SK-N-SH (cell line): ENCODE data around the gene GCDH. TPM values are rescaled to one million over a fixed set of nuclear protein-coding genes. Genes with fewer than 3 reads are reported as not detected.

Experiments used
- CTCF ChIA-PET: fragments of 300-600, 350-600 bp; formaldehyde crosslinking; extraction: SDS; loops from one replicate; lab custom pipeline; 2021; lab: Yijun Ruan, JAX
- POLR2A ChIA-PET: fragments of 350-600 bp; sonication (Branson Sonifier 250); formaldehyde crosslinking; extraction: SDS; loops from one replicate; lab custom pipeline; 2020; ENCODE audit warnings: antibody characterized with exemption, inconsistent platforms; lab: Yijun Ruan, JAX
- DNase-seq: peaks from one replicate; pipeline ENCODE4 v3.0.0; 2012
- H2AFZ ChIP-seq: fragments of 200-600 bp; sonication (generic); 2 replicates; pipeline ENCODE4 v1.8.1; 2016; ENCODE audit warnings: antibody characterized with exemption, mild to moderate bottlenecking, low read depth
- H3F3A ChIP-seq: fragments of 200-600 bp; sonication (generic); replicated peaks from 2 replicates; pipeline ENCODE3; 2016; ENCODE audit warnings: antibody characterized with exemption, mild to moderate bottlenecking; ENCODE audit not compliant: insufficient read depth
- H3K27ac ChIP-seq, 2 experiments: fragments of 200-500 bp in 1 of 2; fragments of 200-600 bp in 1 of 2; sonication (Bioruptor generic) in 1 of 2; sonication (generic), shearing (Covaris generic) in 1 of 2; 2 replicates each; pipeline versions ENCODE4 v1.5.1 to v1.6.1; 2014 to 2016; ENCODE audit warnings: low read depth in 2 of 2, inconsistent platforms in 1 of 2, low read length in 1 of 2, mild to moderate bottlenecking in 1 of 2, mixed read lengths in 1 of 2
- H3K27me3 ChIP-seq: fragments of 200-600 bp; sonication (generic), shearing (Covaris generic); 2 replicates; pipeline ENCODE4 v1.6.1; 2016; ENCODE audit warnings: mixed run types; ENCODE audit not compliant: insufficient read depth
- H3K36me3 ChIP-seq, 2 experiments: fragments of 200-500 bp in 1 of 2; fragments of 200-600 bp in 1 of 2; sonication (Bioruptor generic) in 1 of 2; sonication (generic) in 1 of 2; replicated peaks in 1 of 2; 2 replicates each; pipeline versions ENCODE3 to v1.5.1; 2014 to 2016; ENCODE audit warnings: low read length in 1 of 2, mild to moderate bottlenecking in 1 of 2; ENCODE audit not compliant: insufficient read depth in 2 of 2, control insufficient read depth in 1 of 2
- H3K4me1 ChIP-seq, 2 experiments: fragments of 200-500 bp in 1 of 2; fragments of 200-600 bp in 1 of 2; sonication (Bioruptor generic) in 1 of 2; sonication (generic), shearing (Covaris generic) in 1 of 2; 2 replicates each; pipeline versions ENCODE4 v1.5.1 to v1.6.1; 2014 to 2016; ENCODE audit warnings: low read depth in 1 of 2, low read length in 1 of 2, mixed run types in 1 of 2; ENCODE audit not compliant: insufficient read depth in 2 of 2, control insufficient read depth in 1 of 2
- H3K4me2 ChIP-seq: fragments of 200-600 bp; sonication (generic), shearing (Covaris generic); 2 replicates; pipeline ENCODE4 v1.6.1; 2017; ENCODE audit warnings: mixed run types
- H3K4me3 ChIP-seq, 2 experiments: fragments of 200-500 bp in 1 of 2; fragments of 200-600 bp in 1 of 2; sonication (Bioruptor generic) in 1 of 2; sonication (generic), shearing (Covaris generic) in 1 of 2; 2 replicates each; pipeline versions ENCODE4 v1.5.1 to v1.8.1; 2014 to 2016; ENCODE audit warnings: low read depth in 2 of 2, inconsistent platforms in 1 of 2, low read length in 1 of 2, mild to moderate bottlenecking in 1 of 2, mixed read lengths in 1 of 2, moderate library complexity in 1 of 2
- H3K79me2 ChIP-seq: fragments of 200-600 bp; sonication (generic); 2 replicates; pipeline ENCODE4 v1.8.1; 2017; ENCODE audit warnings: mild to moderate bottlenecking; ENCODE audit not compliant: insufficient read depth
- H3K9ac ChIP-seq: fragments of 200-600 bp; sonication (generic); 2 replicates; pipeline ENCODE4 v1.6.1; 2017; ENCODE audit warnings: mixed run types
- H3K9me2 ChIP-seq: fragments of 200-600 bp; sonication (generic); 2 replicates; pipeline ENCODE4 v1.6.1; 2017; ENCODE audit warnings: mixed run types
- H3K9me3 ChIP-seq: fragments of 200-600 bp; sonication (generic); 2 replicates; pipeline ENCODE4 v1.6.1; 2017; ENCODE audit warnings: mixed run types, mild to moderate bottlenecking, moderate library complexity
- H4K20me1 ChIP-seq: fragments of 200-600 bp; sonication (generic); 2 replicates; pipeline ENCODE4 v1.6.1; 2017; ENCODE audit warnings: mild to moderate bottlenecking, mixed run types; ENCODE audit not compliant: insufficient read depth
- ELF1 ChIP-seq: IDR thresholded peaks from 2 replicates; pipeline ENCODE4 v1.4.0; 2012
- EZH2phosphoT487 ChIP-seq: fragments of 200-600 bp; sonication (generic); IDR thresholded peaks from 2 replicates; pipeline ENCODE4 v1.6.1; 2017; ENCODE audit warnings: low read depth, mixed run types, mild to moderate bottlenecking, antibody characterized with exemption, moderate library complexity, borderline replicate concordance
- FOSL2 ChIP-seq: IDR thresholded peaks from 2 replicates; pipeline ENCODE4 v1.4.0; 2012; ENCODE audit warnings: low read depth, mild to moderate bottlenecking, moderate library complexity, borderline replicate concordance
- FOXJ3 ChIP-seq: sonication (generic); formaldehyde crosslinking; IDR thresholded peaks from 2 replicates; pipeline ENCODE4 v1.5.1; 2020; ENCODE audit warnings: mild to moderate bottlenecking, missing genetic modification reagents
- FOXM1 ChIP-seq: IDR thresholded peaks from 2 replicates; pipeline ENCODE4 v1.4.0; 2012; ENCODE audit warnings: low read depth, mild to moderate bottlenecking
- GATA2 ChIP-seq: sonication (generic); formaldehyde crosslinking; IDR thresholded peaks from 2 replicates; pipeline ENCODE4 v1.5.0; 2020; ENCODE audit warnings: mild to moderate bottlenecking, missing genetic modification reagents
- JUND ChIP-seq: IDR thresholded peaks from 2 replicates; pipeline ENCODE4 v1.4.0; 2012
- MEF2A ChIP-seq: IDR thresholded peaks from 2 replicates; pipeline ENCODE4 v1.4.0; 2012; ENCODE audit warnings: low read depth, borderline replicate concordance
- MXI1 ChIP-seq: IDR thresholded peaks from 2 replicates; pipeline ENCODE4 v1.6.1; 2012; ENCODE audit warnings: mild to moderate bottlenecking, low read depth, low read length, improper control_type of control experiment
- NRF1 ChIP-seq: IDR thresholded peaks from 2 replicates; pipeline ENCODE4 v1.6.1; 2012; ENCODE audit warnings: low read depth, mild to moderate bottlenecking, low read length
- RAD21 ChIP-seq: IDR thresholded peaks from 2 replicates; pipeline ENCODE4 v1.6.1; 2012; ENCODE audit warnings: mild to moderate bottlenecking, low read length
- RCOR1 ChIP-seq: fragments of 150-350 bp; IDR thresholded peaks from 2 replicates; pipeline ENCODE4 v1.6.1; 2017; ENCODE audit warnings: antibody characterized with exemption, low read length
- RFX5 ChIP-seq: IDR thresholded peaks from 2 replicates; pipeline ENCODE4 v1.6.1; 2012; ENCODE audit warnings: mild to moderate bottlenecking, improper control_type of control experiment, low read length
- SIN3A ChIP-seq: IDR thresholded peaks from 2 replicates; pipeline ENCODE4 v1.6.1; 2012; ENCODE audit warnings: low read depth, mild to moderate bottlenecking, low read length, moderate library complexity, borderline replicate concordance
- SMC3 ChIP-seq: IDR thresholded peaks from 2 replicates; pipeline ENCODE4 v1.6.1; 2012; ENCODE audit warnings: low read depth, low read length, improper control_type of control experiment
- TAF1 ChIP-seq: IDR thresholded peaks from 2 replicates; pipeline ENCODE4 v1.6.1; 2012; ENCODE audit warnings: low read depth, mild to moderate bottlenecking, low read length, moderate library complexity, borderline replicate concordance
- TCF12 ChIP-seq: IDR thresholded peaks from 2 replicates; pipeline ENCODE4 v1.4.0; 2012
- YY1 ChIP-seq: IDR thresholded peaks from 2 replicates; pipeline ENCODE4 v1.4.0; 2012; ENCODE audit warnings: low read depth, mild to moderate bottlenecking
- WGBS: methylation state at CpG from one replicate; pipeline ENCODE4 v1.1.6; 2017; ENCODE audit warnings: low lambda C conversion rate; 5-methylcytosine and 5-hydroxymethylcytosine counted together
- polyA plus RNA-seq, 3 experiments: library from polyadenylated mRNA; depleted of rRNA; stranded (reverse); fragments of >200 nt; gene quantifications; 2 replicates each; pipeline ENCODE4 v1.2.3, GENCODE V29; 2012
- TF ChIP-seq, protein P1 (sequence below): IDR thresholded peaks from 2 replicates; pipeline ENCODE4 v1.6.1; 2012; ENCODE audit warnings: mild to moderate bottlenecking, low read depth, low read length, moderate library complexity
- TF ChIP-seq, protein P2 (sequence below): fragments of 150-350 bp; IDR thresholded peaks from 2 replicates; pipeline ENCODE4 v1.6.1; 2017; ENCODE audit warnings: antibody characterized with exemption, low read length, low read depth, borderline replicate concordance
- TF ChIP-seq, protein P3 (sequence below): fragments of 200-600 bp; sonication (generic); IDR thresholded peaks from 2 replicates; pipeline ENCODE4 v1.6.1; 2017; ENCODE audit warnings: antibody characterized with exemption, mild to moderate bottlenecking, moderate library complexity

GCDH gene
- polyA plus RNA-seq, 1 of the 3 experiments (the other 2 are of a cell fraction): 29.4 TPM

GRCh38 chr19:12843328-12843727, 47.6 kb upstream of the GCDH start:
- Histone ChIP-seq H3K27me3 (no peaks in the 10 kb centered on the region), H3K9ac (no peak overlapping the region), H3K27ac (no peak overlapping the region), H4K20me1 (no peaks in the 10 kb centered on the region), H3K79me2 (no peaks in the 10 kb centered on the region), H3K9me2 (no peaks in the 10 kb centered on the region), H3K36me3 (no peaks in the 10 kb centered on the region), H3K9me3 (no peaks in the 10 kb centered on the region), H2AFZ (no peak overlapping the region), H3K4me3 (no peak overlapping the region), H3K4me1 (peaks cover 0 to 27% of the 10 kb centered on the region in 2 experiments; a peak in 1 of 4 replicates), H3F3A (peaks cover 12% of the 10 kb centered on the region), H3K4me2 (no peak overlapping the region)
- DNase-seq: no peak
- TF ChIP-seq MEF2A (no peak), TAF1 (no peak), FOXJ3 (CRISPR knock-in tag) (no peak), YY1 (no peak), FOXM1 (no peak), ELF1 (no peak), TCF12 (no peak), NRF1 (no peak), EZH2phosphoT487 (no peak), RAD21 (no peak), SIN3A (no peak)
- POLR2A ChIA-PET: no interaction called here
- CTCF ChIA-PET: interaction anchor here (0.6 kb wide), 1 partner anchor 42 kb away, joined by 3 read pairs; no protein-coding TSS in a partner anchor
- WGBS: 92% methylated on average over 7 of the region's 11 CpGs

DNA sequence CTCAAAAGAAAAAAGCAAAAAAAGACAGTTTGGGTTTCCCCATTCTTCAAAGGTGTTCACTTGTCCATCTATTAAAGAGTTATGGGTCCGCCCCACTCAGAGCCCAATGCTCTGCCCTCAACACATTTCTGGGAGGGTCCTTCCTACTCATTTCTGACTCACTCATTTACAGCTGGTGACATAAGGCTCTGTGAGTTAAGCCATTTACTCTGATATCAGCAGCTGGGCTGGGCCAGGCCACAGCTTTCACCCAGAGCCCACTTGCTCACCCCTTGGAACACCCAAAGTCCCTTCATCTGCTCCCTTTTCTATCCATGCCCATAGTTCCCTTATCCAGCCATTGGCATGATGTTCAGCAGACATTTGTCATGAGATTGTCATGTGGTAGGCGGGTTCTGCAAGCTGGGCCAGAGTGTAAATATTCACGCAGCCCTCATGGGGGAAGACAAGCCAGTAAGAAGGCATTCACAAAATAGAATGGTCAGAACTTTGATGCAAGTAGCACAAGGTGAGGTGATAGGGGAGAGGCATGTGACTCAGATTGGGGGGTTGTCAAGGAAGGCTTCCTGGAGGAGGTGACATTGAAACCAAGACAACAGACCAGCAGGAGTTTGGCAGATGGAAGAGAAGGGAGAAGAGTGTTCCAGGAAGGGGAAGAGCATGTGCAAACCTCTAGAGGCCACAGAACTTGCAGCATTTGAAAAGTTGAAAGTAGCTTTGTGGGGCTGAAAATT, 46.8 kb upstream of the GCDH start:
- Histone ChIP-seq H3K36me3 (no peaks in the 10 kb centered on the region), H3K9me3 (no peaks in the 10 kb centered on the region), H4K20me1 (no peaks in the 10 kb centered on the region), H3K27ac (no peak overlapping the region), H3K4me2 (no peak overlapping the region), H3K9me2 (no peaks in the 10 kb centered on the region), H3K9ac (no peak overlapping the region), H3K4me3 (no peak overlapping the region), H3F3A (peaks cover 12% of the 10 kb centered on the region), H3K79me2 (no peaks in the 10 kb centered on the region), H3K4me1 (peaks cover 0 to 25% of the 10 kb centered on the region in 2 experiments; a peak in 1 of 4 replicates), H2AFZ (no peak overlapping the region), H3K27me3 (no peaks in the 10 kb centered on the region)
- ChIA-PET POLR2A (no interaction called here), CTCF (interaction anchor here (0.6 to 1.2 kb wide), 2 partner anchors 36 to 41 kb away, joined by 3 read pairs; no protein-coding TSS in a partner anchor)
- no peak for TF ChIP-seq RFX5
- TF ChIP-seq, protein P1, sequence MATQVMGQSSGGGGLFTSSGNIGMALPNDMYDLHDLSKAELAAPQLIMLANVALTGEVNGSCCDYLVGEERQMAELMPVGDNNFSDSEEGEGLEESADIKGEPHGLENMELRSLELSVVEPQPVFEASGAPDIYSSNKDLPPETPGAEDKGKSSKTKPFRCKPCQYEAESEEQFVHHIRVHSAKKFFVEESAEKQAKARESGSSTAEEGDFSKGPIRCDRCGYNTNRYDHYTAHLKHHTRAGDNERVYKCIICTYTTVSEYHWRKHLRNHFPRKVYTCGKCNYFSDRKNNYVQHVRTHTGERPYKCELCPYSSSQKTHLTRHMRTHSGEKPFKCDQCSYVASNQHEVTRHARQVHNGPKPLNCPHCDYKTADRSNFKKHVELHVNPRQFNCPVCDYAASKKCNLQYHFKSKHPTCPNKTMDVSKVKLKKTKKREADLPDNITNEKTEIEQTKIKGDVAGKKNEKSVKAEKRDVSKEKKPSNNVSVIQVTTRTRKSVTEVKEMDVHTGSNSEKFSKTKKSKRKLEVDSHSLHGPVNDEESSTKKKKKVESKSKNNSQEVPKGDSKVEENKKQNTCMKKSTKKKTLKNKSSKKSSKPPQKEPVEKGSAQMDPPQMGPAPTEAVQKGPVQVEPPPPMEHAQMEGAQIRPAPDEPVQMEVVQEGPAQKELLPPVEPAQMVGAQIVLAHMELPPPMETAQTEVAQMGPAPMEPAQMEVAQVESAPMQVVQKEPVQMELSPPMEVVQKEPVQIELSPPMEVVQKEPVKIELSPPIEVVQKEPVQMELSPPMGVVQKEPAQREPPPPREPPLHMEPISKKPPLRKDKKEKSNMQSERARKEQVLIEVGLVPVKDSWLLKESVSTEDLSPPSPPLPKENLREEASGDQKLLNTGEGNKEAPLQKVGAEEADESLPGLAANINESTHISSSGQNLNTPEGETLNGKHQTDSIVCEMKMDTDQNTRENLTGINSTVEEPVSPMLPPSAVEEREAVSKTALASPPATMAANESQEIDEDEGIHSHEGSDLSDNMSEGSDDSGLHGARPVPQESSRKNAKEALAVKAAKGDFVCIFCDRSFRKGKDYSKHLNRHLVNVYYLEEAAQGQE: no peak
- no peak for TF ChIP-seq FOXM1
- no peak for TF ChIP-seq FOSL2
- TF ChIP-seq SMC3: no peak
- no peak for TF ChIP-seq JUND
- TF ChIP-seq RCOR1: no peak
- TF ChIP-seq, protein P2, sequence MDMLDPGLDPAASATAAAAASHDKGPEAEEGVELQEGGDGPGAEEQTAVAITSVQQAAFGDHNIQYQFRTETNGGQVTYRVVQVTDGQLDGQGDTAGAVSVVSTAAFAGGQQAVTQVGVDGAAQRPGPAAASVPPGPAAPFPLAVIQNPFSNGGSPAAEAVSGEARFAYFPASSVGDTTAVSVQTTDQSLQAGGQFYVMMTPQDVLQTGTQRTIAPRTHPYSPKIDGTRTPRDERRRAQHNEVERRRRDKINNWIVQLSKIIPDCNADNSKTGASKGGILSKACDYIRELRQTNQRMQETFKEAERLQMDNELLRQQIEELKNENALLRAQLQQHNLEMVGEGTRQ: no peak
- TF ChIP-seq GATA2 (CRISPR knock-in tag): no peak
- TF ChIP-seq YY1: no peak
- TF ChIP-seq, protein P3, sequence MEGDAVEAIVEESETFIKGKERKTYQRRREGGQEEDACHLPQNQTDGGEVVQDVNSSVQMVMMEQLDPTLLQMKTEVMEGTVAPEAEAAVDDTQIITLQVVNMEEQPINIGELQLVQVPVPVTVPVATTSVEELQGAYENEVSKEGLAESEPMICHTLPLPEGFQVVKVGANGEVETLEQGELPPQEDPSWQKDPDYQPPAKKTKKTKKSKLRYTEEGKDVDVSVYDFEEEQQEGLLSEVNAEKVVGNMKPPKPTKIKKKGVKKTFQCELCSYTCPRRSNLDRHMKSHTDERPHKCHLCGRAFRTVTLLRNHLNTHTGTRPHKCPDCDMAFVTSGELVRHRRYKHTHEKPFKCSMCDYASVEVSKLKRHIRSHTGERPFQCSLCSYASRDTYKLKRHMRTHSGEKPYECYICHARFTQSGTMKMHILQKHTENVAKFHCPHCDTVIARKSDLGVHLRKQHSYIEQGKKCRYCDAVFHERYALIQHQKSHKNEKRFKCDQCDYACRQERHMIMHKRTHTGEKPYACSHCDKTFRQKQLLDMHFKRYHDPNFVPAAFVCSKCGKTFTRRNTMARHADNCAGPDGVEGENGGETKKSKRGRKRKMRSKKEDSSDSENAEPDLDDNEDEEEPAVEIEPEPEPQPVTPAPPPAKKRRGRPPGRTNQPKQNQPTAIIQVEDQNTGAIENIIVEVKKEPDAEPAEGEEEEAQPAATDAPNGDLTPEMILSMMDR: no peak
- no peak for TF ChIP-seq MXI1
- 90% methylated on average over 3 of the region's 3 CpGs for WGBS
- no peak for DNase-seq
